ENCODE results near the gene SON.
"Not testable (repeated sequence)": the region's sequence is repeated elsewhere in the genome, so short reads cannot be mapped to it uniquely, and the experiment has no call there.

DNA sequence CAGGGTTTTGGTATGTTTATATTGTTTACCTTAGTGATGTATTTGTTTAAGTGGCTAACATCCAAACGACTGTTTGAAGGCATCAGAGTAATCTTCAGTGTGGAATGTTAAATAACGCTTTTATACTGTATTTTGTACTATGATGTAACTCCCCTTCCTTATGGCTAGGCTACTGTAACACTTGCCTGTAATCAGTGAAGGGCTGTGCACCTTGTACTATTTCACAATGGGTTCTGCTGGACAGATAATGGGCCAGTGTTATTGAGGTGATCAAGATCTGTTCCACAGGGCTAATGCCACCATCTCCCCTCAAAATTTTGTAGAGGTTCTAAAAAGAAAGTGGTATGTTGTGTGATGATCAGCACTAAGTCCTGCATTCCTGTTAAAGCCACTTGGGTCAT, 33.9 kb downstream of the SON start:
- TF ChIP-seq, protein P1, sequence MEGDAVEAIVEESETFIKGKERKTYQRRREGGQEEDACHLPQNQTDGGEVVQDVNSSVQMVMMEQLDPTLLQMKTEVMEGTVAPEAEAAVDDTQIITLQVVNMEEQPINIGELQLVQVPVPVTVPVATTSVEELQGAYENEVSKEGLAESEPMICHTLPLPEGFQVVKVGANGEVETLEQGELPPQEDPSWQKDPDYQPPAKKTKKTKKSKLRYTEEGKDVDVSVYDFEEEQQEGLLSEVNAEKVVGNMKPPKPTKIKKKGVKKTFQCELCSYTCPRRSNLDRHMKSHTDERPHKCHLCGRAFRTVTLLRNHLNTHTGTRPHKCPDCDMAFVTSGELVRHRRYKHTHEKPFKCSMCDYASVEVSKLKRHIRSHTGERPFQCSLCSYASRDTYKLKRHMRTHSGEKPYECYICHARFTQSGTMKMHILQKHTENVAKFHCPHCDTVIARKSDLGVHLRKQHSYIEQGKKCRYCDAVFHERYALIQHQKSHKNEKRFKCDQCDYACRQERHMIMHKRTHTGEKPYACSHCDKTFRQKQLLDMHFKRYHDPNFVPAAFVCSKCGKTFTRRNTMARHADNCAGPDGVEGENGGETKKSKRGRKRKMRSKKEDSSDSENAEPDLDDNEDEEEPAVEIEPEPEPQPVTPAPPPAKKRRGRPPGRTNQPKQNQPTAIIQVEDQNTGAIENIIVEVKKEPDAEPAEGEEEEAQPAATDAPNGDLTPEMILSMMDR (IDR thresholded peaks at IDR 0.05): not testable (repeated sequence)
- TF ChIP-seq POLR2A, POLR2AphosphoS5 (IDR thresholded peaks at IDR 0.05): not testable (repeated sequence)
